HG03575 (cell line): ENCODE results near the gene CLDN6.

Experiments
- ATAC-seq: cut with Tn5 transposase; IDR thresholded peaks from one replicate; pipeline ENCODE4 v1.9.1; 2021; ENCODE audit not compliant: unreplicated experiment, insufficient number of reproducible peaks, low FRiP score; ENCODE audit errors: extremely low read depth

CLDN6 gene

GRCh38 chr16:3000540-3000939, 17.4 kb downstream of the CLDN6 start:
- ATAC-seq, result no peak

GRCh38 chr16:2999929-3000328, 18.1 kb downstream of the CLDN6 start:
- no peak for ATAC-seq

- ATAC-seq, result no peak
These were observed 21.7 kb downstream of the CLDN6 start for GRCh38 chr16:2996298-2996697.

GRCh38 chr16:2992383-2993081, 25.5 kb downstream of the CLDN6 start:
- ATAC-seq, result no peak

GRCh38 chr16:2991566-2992261, 26.3 kb downstream of the CLDN6 start:
- no peak for ATAC-seq

- no peak for ATAC-seq
These were observed 27.1 kb downstream of the CLDN6 start for GRCh38 chr16:2990891-2991290.

- ATAC-seq, result no peak
These were observed 29.3 kb downstream of the CLDN6 start for GRCh38 chr16:2988590-2989099.

- no peak for ATAC-seq
These were observed 30.1 kb downstream of the CLDN6 start for GRCh38 chr16:2987833-2988232.

GRCh38 chr16:2987286-2987685, 30.7 kb downstream of the CLDN6 start:
- no peak for ATAC-seq

GRCh38 chr16:2986623-2987188, 31.3 kb downstream of the CLDN6 start:
- ATAC-seq, result no peak

GRCh38 chr16:2985893-2986355, 32.1 kb downstream of the CLDN6 start:
- ATAC-seq, result no peak

- no peak for ATAC-seq
These were observed 32.5 kb downstream of the CLDN6 start for GRCh38 chr16:2985462-2985861.

GRCh38 chr16:2983706-2984136, 34.3 kb downstream of the CLDN6 start:
- ATAC-seq, result no peak

GRCh38 chr16:2982402-2982801, 35.6 kb downstream of the CLDN6 start:
- ATAC-seq, result no peak

GRCh38 chr16:2981899-2982250, 36.1 kb downstream of the CLDN6 start:
- ATAC-seq, result no peak

GRCh38 chr16:2981177-2981898, 36.6 kb downstream of the CLDN6 start:
- no peak for ATAC-seq

- no peak for ATAC-seq
These were observed 37.5 kb downstream of the CLDN6 start, which contains the start of gene PKMYT1 for GRCh38 chr16:2980227-2981176. Gene PKMYT1, minus strand, starts transcription at chr16:2980446. Its CDS starts 789 bp downstream, at chr16:2979657.

- ATAC-seq, result no peak
These were observed 38.2 kb downstream of the CLDN6 start for GRCh38 chr16:2979669-2980226.
